Parathyroid adenoma (tissue), 2 donors: ENCODE measurements around the gene TRAK2.

Experiments used
- H2AFZ ChIP-seq: fragments of 300-600 bp; sonication (generic); one replicate; pipeline ENCODE4 v1.7.0; 2017; ENCODE audit warnings: antibody characterized with exemption, mild to moderate bottlenecking
- H3K27ac ChIP-seq: fragments of 300-600 bp; sonication (generic); one replicate; pipeline ENCODE4 v1.7.0; 2017
- H3K27me3 ChIP-seq: fragments of 300-600 bp; sonication (generic); one replicate; pipeline ENCODE4 v1.7.0; 2017; ENCODE audit warnings: low read length; ENCODE audit not compliant: control insufficient read depth, insufficient read depth
- H3K36me3 ChIP-seq: fragments of 300-600 bp; sonication (generic); one replicate; pipeline ENCODE4 v1.7.0; 2017; ENCODE audit warnings: low read length; ENCODE audit not compliant: control insufficient read depth, insufficient read depth
- H3K4me1 ChIP-seq: fragments of 300-600 bp; sonication (generic); one replicate; pipeline ENCODE4 v1.7.0; 2017; ENCODE audit warnings: control low read depth
- H3K4me2 ChIP-seq: fragments of 300-600 bp; sonication (generic); one replicate; pipeline ENCODE4 v1.7.0; 2017; ENCODE audit warnings: low read length
- H3K4me3 ChIP-seq: fragments of 300-600 bp; sonication (generic); one replicate; pipeline ENCODE4 v1.7.0; 2017; ENCODE audit warnings: low read depth, low read length
- H3K79me2 ChIP-seq: fragments of 300-600 bp; sonication (generic); one replicate; pipeline ENCODE4 v1.7.0; 2017; ENCODE audit warnings: control low read depth
- H3K9ac ChIP-seq: fragments of 300-600 bp; sonication (generic); one replicate; pipeline ENCODE4 v1.7.0; 2017; ENCODE audit warnings: mild to moderate bottlenecking
- H3K9me3 ChIP-seq: fragments of 300-600 bp; sonication (generic); one replicate; pipeline ENCODE4 v1.7.0; 2017; ENCODE audit warnings: low read length; ENCODE audit not compliant: control insufficient read depth
- CTCF ChIP-seq: fragments of 300-600 bp; sonication (generic); IDR thresholded peaks from one replicate; pipeline ENCODE4 v1.7.0; 2017; ENCODE audit warnings: antibody characterized with exemption, mild to moderate bottlenecking
- donor health status: primary hyperparathyroidism.

TRAK2 gene

DNA sequence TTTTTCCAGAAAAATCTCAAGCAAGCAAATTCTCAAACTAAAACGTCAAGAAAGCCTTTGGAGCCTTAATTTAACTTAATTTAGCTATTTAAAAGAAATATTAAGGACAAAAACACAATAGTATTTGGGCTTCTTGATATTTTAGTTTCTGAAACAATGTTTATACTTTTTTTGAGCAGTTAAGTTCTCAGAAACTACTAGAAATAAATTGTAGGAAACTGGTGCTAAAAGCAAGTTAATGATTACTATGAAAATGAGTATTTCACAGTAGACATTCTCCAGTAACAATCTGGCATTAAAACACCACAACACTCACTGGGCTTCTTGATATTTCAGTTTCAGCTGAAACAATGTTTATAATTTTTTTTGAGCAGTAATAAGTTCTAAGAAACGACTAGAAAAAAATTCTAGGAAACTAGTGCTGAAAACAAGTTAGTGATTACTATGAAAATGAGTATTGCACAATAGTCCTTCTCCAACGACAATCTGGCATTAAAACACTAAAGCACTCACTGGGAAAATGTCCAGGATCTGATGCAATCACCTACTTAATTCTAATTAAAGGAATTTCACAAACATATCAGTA lies 45.1 kb downstream of the TRAK2 start:
- H3K79me2 ChIP-seq = no peaks in the 10 kb centered on the region
- no peaks in the 10 kb centered on the region for H3K36me3 ChIP-seq
- H3K9me3 ChIP-seq = no peaks in the 10 kb centered on the region
- no peak overlapping the region for H2AFZ ChIP-seq
- no peak overlapping the region for H3K4me2 ChIP-seq
- no peak overlapping the region for H3K9ac ChIP-seq
- H3K27me3 ChIP-seq = no peaks in the 10 kb centered on the region
- no peak overlapping the region for H3K4me3 ChIP-seq
- no peak overlapping the region for H3K27ac ChIP-seq
- TF ChIP-seq CTCF = no peak
- peaks cover 9% of the 10 kb centered on the region for H3K4me1 ChIP-seq

DNA sequence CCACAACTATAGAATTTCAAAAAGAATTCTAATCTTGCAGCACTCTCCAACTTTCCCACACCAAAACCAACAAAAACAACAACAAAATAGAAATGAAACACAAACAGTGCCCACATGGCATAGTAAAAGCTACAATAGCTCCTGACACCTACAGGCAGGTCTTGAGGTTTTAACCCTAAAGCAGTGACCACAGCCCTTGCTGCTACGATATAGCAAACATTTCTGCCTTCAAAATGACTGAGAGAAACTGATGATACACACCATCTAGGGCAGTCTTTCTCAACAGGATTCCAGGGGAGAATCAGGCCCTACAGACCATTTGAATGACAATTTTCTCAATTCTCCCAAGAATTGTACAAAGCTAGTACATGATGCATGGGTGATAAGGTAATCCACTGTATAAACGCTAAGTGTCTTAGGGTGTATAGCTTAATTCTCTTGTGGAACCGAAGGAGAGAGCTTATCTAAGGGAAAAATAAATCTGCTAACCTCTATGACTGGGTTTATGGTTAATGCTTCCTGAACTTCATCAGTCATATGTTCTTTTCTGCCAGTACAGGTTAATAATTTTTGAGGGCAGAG lies 46.5 kb downstream of the TRAK2 start:
- Histone ChIP-seq H3K4me2 (no peak overlapping the region), H3K79me2 (no peaks in the 10 kb centered on the region), H3K9me3 (no peaks in the 10 kb centered on the region), H3K36me3 (no peaks in the 10 kb centered on the region), H3K4me1 (peaks cover 10% of the 10 kb centered on the region), H3K27me3 (no peaks in the 10 kb centered on the region), H3K27ac (no peak overlapping the region), H3K9ac (no peak overlapping the region), H3K4me3 (no peak overlapping the region), H2AFZ (no peak overlapping the region)
- TF ChIP-seq CTCF = no peak

DNA sequence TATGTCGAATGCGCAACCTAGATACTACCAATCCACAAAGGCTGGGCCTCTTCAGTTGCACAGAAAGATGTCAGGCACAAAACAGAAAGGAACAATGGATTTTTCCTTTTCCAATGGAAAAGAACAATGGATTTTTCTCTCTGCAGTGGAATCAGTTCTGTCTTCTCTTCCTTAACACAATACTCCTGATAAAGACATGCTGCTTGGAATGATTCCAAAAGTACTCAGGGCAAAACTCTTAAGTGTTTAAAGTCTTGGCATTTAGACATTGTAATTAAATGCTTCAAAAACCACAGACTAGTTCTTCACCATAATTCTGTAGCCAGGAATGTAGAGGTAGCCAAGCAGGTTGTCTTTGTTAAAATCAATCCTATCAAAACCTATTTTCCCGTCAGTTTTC lies 47.4 kb downstream of the TRAK2 start:
- H3K4me3 ChIP-seq = no peak overlapping the region
- H3K79me2 ChIP-seq = no peaks in the 10 kb centered on the region
- TF ChIP-seq CTCF = no peak
- peaks cover 10% of the 10 kb centered on the region for H3K4me1 ChIP-seq
- H3K9me3 ChIP-seq = no peaks in the 10 kb centered on the region
- no peak overlapping the region for H2AFZ ChIP-seq
- no peak overlapping the region for H3K9ac ChIP-seq
- no peaks in the 10 kb centered on the region for H3K36me3 ChIP-seq
- H3K4me2 ChIP-seq = peak overlapping the region; percentile 15
- H3K27ac ChIP-seq = no peak overlapping the region
- no peaks in the 10 kb centered on the region for H3K27me3 ChIP-seq

- no peak overlapping the region for H2AFZ ChIP-seq
- no peak overlapping the region for H3K9ac ChIP-seq
- H3K27ac ChIP-seq = no peak overlapping the region
- no peaks in the 10 kb centered on the region for H3K27me3 ChIP-seq
- no peak overlapping the region for H3K4me3 ChIP-seq
- no peak overlapping the region for H3K4me2 ChIP-seq
- no peaks in the 10 kb centered on the region for H3K79me2 ChIP-seq
- H3K36me3 ChIP-seq = no peaks in the 10 kb centered on the region
- TF ChIP-seq CTCF = no peak
- H3K9me3 ChIP-seq = no peaks in the 10 kb centered on the region
- peaks cover 10% of the 10 kb centered on the region for H3K4me1 ChIP-seq
Observed at GRCh38 chr2:201402651-201403562, 48.4 kb downstream of the TRAK2 start.
